ENCODE measurements around the gene TMEM121.

TMEM121 gene

DNA sequence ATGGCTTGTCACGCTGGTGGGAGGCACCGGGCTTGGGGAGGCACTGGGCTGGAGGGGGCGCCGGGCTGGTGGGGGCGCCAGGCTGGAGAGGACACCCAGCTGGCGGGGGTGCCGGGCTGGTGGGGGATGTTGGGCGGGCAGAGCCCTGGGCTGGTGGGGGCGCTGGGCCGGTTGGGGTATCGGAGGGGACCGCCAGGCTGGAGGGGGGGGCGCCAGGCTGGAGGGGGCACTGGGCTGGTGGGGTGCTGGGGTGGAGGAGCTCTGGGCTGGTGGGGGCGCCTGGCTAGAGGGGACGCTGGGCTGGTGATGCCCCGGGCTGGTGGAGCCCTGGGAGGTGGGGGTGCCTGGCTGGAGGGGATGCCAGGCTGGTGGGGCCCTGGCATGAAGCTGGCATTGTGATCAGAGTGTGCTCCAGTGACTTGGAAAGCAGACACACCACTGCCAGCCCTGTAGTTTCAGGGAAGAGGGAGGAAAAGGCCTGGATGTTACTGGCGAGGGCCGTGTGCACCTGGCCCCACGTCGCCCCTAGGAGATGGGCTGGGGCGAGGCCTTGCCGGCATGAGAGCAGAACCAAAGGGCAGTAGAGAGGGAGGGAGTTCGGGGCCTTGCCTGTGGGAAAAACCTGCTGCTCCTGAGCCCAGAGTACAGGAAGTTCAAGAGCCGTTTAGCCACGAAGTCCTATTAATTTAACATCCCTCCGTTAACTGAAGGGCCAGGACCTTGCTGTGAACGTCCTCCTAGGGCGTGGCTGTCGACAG is 22.3 kb upstream of the TMEM121 start:
- H3K4me3 ChIP-seq (ENCODE audit: low read depth, low read length): no peak overlapping the region
- no peak for DNase-seq (ENCODE audit: low read depth)
- TF ChIP-seq, protein P1, sequence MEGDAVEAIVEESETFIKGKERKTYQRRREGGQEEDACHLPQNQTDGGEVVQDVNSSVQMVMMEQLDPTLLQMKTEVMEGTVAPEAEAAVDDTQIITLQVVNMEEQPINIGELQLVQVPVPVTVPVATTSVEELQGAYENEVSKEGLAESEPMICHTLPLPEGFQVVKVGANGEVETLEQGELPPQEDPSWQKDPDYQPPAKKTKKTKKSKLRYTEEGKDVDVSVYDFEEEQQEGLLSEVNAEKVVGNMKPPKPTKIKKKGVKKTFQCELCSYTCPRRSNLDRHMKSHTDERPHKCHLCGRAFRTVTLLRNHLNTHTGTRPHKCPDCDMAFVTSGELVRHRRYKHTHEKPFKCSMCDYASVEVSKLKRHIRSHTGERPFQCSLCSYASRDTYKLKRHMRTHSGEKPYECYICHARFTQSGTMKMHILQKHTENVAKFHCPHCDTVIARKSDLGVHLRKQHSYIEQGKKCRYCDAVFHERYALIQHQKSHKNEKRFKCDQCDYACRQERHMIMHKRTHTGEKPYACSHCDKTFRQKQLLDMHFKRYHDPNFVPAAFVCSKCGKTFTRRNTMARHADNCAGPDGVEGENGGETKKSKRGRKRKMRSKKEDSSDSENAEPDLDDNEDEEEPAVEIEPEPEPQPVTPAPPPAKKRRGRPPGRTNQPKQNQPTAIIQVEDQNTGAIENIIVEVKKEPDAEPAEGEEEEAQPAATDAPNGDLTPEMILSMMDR (IDR thresholded peaks at IDR 0.05; ENCODE audit: low read depth, low read length, missing control alignments): no peak
- in situ Hi-C loops (cut with HindIII; ENCODE audit: low sequenced_read_pairs): no loop called here

DNA sequence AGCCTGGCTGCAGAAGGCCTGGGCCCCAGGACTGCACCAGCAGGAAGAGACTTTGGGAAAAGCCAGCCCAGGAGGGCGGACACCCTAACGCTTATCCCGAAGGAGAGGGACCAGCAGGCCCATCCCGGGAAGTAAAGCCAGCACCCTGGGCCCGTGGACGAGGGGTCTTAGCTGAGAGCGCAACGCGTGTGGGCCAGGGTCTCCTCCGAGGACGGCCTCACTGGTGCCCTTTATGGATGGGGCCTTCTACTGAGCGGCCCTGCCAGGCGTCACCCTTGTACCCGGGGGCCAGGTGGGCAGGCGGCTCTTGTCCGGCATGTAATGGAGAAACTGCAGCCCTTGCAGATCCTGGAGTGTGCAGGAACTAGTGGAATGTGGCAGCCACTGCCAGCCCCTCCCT is 21.3 kb upstream of the TMEM121 start:
- TF ChIP-seq, protein P1 (IDR thresholded peaks at IDR 0.05; ENCODE audit: low read depth, low read length, missing control alignments): no peak
- no peak for DNase-seq (ENCODE audit: low read depth)
- in situ Hi-C loops (cut with HindIII; ENCODE audit: low sequenced_read_pairs): no loop called here
- H3K4me3 ChIP-seq (ENCODE audit: low read depth, low read length): no peak overlapping the region

DNA sequence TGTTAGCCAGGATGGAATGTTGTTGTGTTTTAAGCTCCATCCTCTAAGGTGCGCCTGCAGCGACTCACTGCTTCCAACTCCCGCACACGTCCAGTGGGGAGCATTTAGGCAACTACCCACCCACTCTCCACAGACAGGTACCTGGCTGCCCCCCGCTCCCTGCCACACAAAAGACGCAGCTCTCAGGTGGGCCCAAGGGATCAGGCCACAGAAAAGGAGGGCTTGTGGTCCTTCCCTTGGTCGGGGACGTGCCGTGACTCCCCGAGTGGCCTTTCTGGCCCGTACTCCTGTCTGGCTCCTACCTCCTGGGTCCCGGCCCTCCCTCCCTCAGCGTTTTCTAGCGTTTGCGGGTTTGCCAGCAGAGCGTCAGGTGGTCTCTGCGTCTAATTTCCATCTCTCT is 19.1 kb upstream of the TMEM121 start:
- TF ChIP-seq, protein P1 (IDR thresholded peaks at IDR 0.05; ENCODE audit: low read depth, low read length, missing control alignments): no peak
- no peak overlapping the region for H3K4me3 ChIP-seq (ENCODE audit: low read depth, low read length)
- DNase-seq (ENCODE audit: low read depth): no peak
- in situ Hi-C loops (cut with HindIII; ENCODE audit: low sequenced_read_pairs): no loop called here

DNA sequence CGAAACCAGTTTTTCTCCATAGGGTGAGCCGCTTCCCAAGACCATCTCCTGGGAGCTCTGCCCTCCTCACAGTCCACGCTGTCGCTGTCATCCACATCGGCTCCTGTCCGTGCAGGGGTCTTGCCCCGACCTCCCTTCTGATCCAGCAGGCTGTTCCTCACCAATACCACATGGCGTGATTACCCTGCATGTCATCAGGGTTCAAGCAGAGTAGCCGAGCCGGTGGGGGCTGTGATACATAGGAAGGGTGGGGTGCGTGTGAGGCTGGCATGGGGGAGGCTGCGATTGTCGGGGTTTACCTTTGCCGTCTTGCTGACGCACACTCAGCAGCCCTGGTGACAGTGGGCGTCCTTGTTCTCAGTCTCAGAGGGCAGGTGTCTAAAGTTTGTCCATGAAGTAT is 18.3 kb upstream of the TMEM121 start:
- in situ Hi-C loops (cut with HindIII; ENCODE audit: low sequenced_read_pairs): no loop called here
- no peak overlapping the region for H3K4me3 ChIP-seq (ENCODE audit: low read depth, low read length)
- TF ChIP-seq, protein P1 (IDR thresholded peaks at IDR 0.05; ENCODE audit: low read depth, low read length, missing control alignments): no peak
- no peak for DNase-seq (ENCODE audit: low read depth)

DNA sequence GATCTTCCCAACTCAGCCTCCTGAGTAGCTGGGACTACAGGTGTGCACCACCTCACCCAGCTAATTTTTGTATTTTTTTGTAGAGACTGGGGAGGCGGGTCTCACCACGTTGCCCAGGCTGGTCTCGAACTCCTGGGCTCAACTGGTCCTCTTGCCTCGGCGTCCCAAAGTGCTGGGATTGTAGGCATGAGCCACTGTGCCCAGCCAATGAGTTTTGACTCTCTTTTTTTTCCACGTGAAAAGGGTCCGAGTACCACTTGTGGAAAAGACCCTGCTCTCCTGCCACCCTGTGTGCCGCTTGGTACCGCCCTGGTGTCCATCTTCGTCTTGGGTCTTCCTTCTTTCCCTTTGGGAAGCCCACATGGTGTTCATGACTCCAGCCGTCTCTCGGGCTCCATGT is 17.8 kb upstream of the TMEM121 start:
- no peak for DNase-seq (ENCODE audit: low read depth)
- TF ChIP-seq, protein P1 (IDR thresholded peaks at IDR 0.05; ENCODE audit: low read depth, low read length, missing control alignments): no peak
- in situ Hi-C loops (cut with HindIII; ENCODE audit: low sequenced_read_pairs): no loop called here
- no peak overlapping the region for H3K4me3 ChIP-seq (ENCODE audit: low read depth, low read length)

DNA sequence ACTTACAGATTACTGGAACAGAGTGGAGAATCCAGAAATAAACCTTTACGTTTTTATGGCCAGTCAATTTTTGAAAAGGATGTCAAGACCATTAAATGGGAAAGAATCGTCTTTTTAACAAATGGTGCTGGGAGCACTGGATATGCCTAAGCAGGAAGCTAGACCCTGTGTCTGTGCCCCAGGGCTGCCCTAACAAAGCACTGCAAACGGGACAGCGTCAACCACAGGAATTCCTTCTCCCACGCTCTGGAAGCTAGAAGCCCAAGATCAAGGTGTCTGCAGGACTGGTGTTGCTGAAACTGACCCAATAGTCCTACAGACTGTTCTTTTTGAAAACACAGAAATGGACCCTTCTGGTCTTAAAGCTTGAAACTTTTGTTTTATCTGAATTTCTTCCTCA is 9.3 kb upstream of the TMEM121 start:
- H3K4me3 ChIP-seq (ENCODE audit: low read depth, low read length): no peak overlapping the region
- TF ChIP-seq, protein P1 (IDR thresholded peaks at IDR 0.05; ENCODE audit: low read depth, low read length, missing control alignments): no peak
- no peak for DNase-seq (ENCODE audit: low read depth)
- in situ Hi-C loops (cut with HindIII; ENCODE audit: low sequenced_read_pairs): no loop called here

All from astrocyte of the cerebellum (primary cell).